Colonic mucosa (tissue), 4 donors: ENCODE results near the gene SRP9. TPM values are rescaled to one million over a fixed set of nuclear protein-coding genes. Genes with fewer than 3 reads are reported as not detected.
"Not testable (repeated sequence)": the region's sequence is repeated elsewhere in the genome, so short reads cannot be mapped to it uniquely, and the experiment has no call there.

ENCODE experiments used
- DNase-seq: peaks from one replicate; pipeline ENCODE4 v3.0.0-alpha.2; 2020
- H3K27ac ChIP-seq: fragments of 200-600 bp; one replicate; pipeline ENCODE4 v1.8.0; 2021
- H3K27me3 ChIP-seq: fragments of 200-600 bp; one replicate; pipeline ENCODE4 v1.8.0; 2021
- H3K36me3 ChIP-seq: fragments of 200-600 bp; one replicate; pipeline ENCODE4 v1.8.0; 2021
- H3K4me1 ChIP-seq: fragments of 200-600 bp; one replicate; pipeline ENCODE4 v1.8.0; 2021; ENCODE audit warnings: mild to moderate bottlenecking
- H3K4me3 ChIP-seq: fragments of 200-600 bp; one replicate; pipeline ENCODE4 v1.8.0; 2021
- H3K9ac ChIP-seq, 2 donors: one replicate each; pipeline ENCODE4 v1.7.0; 2013; ENCODE audit warnings: control low read depth in 2 of 2, low read depth in 2 of 2, low read length in 2 of 2
- H3K9me3 ChIP-seq: fragments of 200-600 bp; one replicate; pipeline ENCODE4 v1.8.0; 2021
- intact Hi-C: fragments of 100-400 bp; cut with DNase I; formaldehyde crosslinking; loops from one replicate; pipeline ENCODE4 v1.14.1; 2022
- total RNA-seq, 2 donors: library from RNA; stranded (reverse); fragmentation: NEBNext Ultra II Directional in 1 of 2; extraction: Animal tissue kit (Norgen Biotek cat#: 25700) in 1 of 2; gene quantifications; one replicate each; pipeline ENCODE4 v1.2.1, GENCODE V29; 2021
- TF ChIP-seq, protein P1 (sequence below): fragments of 200-600 bp; IDR thresholded peaks from one replicate; pipeline ENCODE4 v1.8.0; 2022; ENCODE audit warnings: antibody characterized with exemption, mild to moderate bottlenecking
- donor health status: healthy.
- donor health status: DM: no; HTN: no; CAD: no.
- donor health status: DM: no; HTN: no; CAD: no.

SRP9 gene
- total RNA-seq, 2 donors from 2014 or later: 233 to 264 TPM

DNA sequence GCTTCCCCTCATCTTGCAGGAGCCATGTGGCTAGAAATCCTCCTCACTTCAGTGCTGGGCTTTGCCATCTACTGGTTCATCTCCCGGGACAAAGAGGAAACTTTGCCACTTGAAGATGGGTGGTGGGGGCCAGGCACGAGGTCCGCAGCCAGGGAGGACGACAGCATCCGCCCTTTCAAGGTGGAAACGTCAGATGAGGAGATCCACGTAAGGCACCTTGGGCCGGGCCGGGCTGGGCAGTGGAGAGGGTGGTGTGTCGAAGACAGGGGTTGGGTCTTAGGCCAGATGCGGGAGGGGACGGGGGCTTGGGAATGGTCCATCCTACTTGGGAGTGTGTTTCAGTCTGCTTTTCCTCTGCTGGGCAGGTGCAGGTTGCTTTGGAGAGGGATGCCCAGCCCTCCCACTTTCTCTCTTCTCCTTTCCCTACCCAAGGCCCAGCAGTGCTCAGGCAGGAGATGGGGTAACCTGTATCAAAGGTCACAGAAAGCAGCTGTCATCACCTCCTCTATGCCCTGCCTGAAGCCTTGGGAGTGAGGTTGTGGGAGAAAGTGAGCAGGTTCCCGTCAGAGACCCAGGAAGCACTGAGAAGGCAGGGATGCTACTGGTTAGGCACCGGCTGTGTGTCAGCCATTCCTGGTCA is 51.2 kb downstream of the SRP9 start:
- no peak overlapping the region for H3K27ac ChIP-seq
- no peak for DNase-seq
- intact Hi-C loops: no loop called here

DNA sequence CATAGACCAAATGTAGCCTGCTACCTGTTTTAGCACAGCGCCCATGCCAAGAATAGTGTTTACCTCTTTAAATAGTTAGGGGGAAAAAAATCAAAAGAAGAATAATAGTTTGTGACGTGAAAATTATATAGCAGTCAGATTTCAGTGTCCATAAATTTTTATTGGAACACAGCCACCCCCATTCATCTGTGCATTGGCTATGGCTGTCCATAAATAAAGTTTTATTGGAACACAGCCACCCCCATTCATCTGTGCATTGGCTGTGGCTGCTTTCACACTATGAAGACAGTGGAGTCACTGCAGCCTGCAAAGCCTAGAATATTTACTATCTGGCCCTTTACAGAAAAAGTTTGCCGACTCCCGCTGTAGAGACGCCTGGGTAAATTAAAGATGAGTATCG is 53.2 kb downstream of the SRP9 start:
- H3K4me3 ChIP-seq: no peak overlapping the region
- DNase-seq: no peak
- no peaks in the 10 kb centered on the region for H3K4me1 ChIP-seq
- H3K9me3 ChIP-seq: no peaks in the 10 kb centered on the region
- no peak overlapping the region for H3K9ac ChIP-seq
- H3K27me3 ChIP-seq: no peaks in the 10 kb centered on the region
- no peaks in the 10 kb centered on the region for H3K36me3 ChIP-seq
- intact Hi-C loops: no loop called here
- TF ChIP-seq, protein P1, sequence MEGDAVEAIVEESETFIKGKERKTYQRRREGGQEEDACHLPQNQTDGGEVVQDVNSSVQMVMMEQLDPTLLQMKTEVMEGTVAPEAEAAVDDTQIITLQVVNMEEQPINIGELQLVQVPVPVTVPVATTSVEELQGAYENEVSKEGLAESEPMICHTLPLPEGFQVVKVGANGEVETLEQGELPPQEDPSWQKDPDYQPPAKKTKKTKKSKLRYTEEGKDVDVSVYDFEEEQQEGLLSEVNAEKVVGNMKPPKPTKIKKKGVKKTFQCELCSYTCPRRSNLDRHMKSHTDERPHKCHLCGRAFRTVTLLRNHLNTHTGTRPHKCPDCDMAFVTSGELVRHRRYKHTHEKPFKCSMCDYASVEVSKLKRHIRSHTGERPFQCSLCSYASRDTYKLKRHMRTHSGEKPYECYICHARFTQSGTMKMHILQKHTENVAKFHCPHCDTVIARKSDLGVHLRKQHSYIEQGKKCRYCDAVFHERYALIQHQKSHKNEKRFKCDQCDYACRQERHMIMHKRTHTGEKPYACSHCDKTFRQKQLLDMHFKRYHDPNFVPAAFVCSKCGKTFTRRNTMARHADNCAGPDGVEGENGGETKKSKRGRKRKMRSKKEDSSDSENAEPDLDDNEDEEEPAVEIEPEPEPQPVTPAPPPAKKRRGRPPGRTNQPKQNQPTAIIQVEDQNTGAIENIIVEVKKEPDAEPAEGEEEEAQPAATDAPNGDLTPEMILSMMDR: no peak
- no peak overlapping the region for H3K27ac ChIP-seq

More for the DNA sequence above, 51.2 kb downstream of the SRP9 start:
- no peak overlapping the region for H3K4me3 ChIP-seq
- H3K27me3 ChIP-seq: no peaks in the 10 kb centered on the region
- TF ChIP-seq, protein P1: no peak
- H3K4me1 ChIP-seq: no peaks in the 10 kb centered on the region
- no peak overlapping the region for H3K9ac ChIP-seq
- H3K9me3 ChIP-seq: no peaks in the 10 kb centered on the region
- H3K36me3 ChIP-seq: no peaks in the 10 kb centered on the region

DNA sequence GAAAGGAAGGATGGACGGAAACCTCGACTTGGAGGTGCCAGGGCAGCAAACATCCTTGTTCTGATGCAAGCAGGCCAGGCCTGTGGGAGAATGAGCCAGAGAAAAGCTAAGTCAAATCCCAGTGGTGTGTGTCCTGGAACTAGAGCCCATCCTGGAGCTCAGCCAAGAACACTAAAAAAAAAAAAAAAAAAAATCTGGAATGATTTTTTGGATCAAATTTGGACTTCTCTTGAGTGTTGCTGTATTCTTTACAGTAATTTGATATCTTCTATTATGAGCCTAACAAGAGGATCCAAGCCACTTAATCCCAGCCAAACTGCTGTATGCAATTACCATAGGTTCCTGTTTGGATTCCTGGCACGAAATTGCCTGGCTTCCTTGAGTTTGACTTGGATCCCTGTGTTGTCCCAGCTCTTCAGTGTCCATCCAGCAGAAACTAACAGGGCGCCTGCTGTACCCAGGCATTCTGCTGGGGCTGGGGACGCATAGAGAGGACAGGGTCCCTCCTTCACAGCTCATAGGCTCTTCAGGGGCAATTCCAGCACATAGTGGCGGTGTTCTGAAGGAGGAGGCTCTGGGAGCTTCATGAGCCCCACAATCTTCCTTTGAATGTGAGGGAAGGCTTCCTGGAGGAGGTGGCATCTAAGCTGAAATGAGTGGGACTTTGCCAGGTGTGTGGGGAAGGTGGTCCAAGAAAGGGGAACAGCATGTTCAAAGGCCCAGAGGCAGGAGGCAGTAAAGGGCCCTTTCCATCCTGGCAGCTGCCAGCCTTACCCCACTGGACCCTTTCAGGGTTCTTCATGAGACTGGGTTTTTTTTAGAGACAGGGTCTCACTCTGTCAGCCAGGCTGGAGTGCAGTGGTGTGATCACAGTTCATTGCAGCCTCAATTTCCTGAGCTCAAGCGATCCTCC is 57.0 kb downstream of the SRP9 start:
- Histone ChIP-seq H3K27me3 (no peaks in the 10 kb centered on the region), H3K9me3 (no peaks in the 10 kb centered on the region), H3K9ac (no peak overlapping the region), H3K4me1 (no peaks in the 10 kb centered on the region), H3K27ac (no peak overlapping the region), H3K4me3 (no peak overlapping the region), H3K36me3 (no peaks in the 10 kb centered on the region)
- intact Hi-C loops: no loop called here
- DNase-seq: no peak
- TF ChIP-seq, protein P1: no peak

DNA sequence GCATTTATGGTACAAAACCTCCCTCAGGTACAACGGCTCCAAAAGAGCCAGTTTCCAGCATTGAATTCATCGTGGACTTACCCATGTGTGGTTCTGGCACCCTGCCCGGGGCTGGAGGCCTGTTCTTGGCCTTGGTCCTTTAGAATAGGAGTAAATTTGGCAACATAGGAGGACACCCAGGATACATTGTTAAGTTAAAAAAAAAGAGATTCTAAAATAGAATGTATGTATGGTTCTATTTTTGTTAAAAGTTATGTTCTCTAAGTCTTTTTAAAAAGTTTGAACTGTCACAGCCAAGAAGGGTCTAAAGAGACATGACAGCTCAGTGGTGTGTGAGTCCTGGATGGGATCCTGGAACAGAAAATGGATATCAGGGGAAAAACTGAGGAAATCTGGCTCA is 58.2 kb downstream of the SRP9 start:
- no peak for DNase-seq
- H3K9ac ChIP-seq: no peak overlapping the region

DNA sequence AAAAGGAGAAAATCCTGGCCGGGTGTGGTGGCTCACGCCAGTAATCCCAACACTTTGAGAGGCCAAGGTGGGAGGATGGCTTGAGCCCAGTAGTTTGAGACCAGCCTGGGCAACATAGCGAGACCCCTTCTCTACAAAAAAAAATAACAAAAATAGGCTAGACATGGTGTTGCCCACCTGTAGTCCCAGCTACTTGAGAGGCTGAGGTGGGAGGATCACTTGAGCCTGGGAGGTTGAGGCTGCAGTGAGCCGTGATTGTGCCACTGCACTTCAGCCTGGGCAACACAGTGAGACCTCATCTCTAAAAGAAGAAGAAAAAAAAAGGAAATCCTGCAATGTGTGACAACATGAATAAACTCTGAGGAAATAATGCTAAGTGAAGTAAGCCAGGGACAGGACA is 58.7 kb downstream of the SRP9 start:
- DNase-seq, H3K9me3 ChIP-seq, H3K4me3 ChIP-seq, intact Hi-C loops, H3K4me1 ChIP-seq, H3K9ac ChIP-seq, H3K27me3 ChIP-seq, H3K27ac ChIP-seq, H3K36me3 ChIP-seq: not testable (repeated sequence)

More for the DNA sequence above, 58.2 kb downstream of the SRP9 start:
- TF ChIP-seq, protein P1: no peak
- Histone ChIP-seq H3K9me3 (no peaks in the 10 kb centered on the region), H3K27ac (no peak overlapping the region), H3K36me3 (no peaks in the 10 kb centered on the region), H3K27me3 (no peaks in the 10 kb centered on the region), H3K4me3 (no peak overlapping the region), H3K4me1 (no peaks in the 10 kb centered on the region)
- intact Hi-C loops: no loop called here

DNA sequence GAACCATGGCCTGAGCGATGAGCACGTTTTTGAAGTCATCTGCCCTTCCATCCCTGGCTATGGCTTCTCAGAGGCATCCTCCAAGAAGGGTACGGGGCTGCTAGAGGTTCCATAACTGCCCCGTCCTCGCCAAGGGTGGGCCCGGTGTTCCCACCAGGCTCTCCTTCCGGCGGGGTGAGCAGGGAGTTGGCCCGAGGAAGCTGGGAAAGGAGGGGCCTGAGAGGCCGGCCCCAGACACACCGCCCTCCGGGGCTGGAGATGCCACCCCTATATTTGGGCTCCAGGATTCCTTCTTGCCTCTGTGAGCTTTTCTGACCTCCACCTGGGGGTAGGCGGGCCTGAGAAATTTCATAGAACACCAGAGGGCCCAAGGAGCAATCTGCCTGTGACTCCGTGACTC is 61.2 kb downstream of the SRP9 start:
- Histone ChIP-seq H3K9me3 (no peaks in the 10 kb centered on the region), H3K27me3 (no peaks in the 10 kb centered on the region), H3K36me3 (no peaks in the 10 kb centered on the region), H3K27ac (no peak overlapping the region), H3K4me3 (no peak overlapping the region), H3K4me1 (no peaks in the 10 kb centered on the region), H3K9ac (no peak overlapping the region)
- DNase-seq: no peak
- intact Hi-C loops: no loop called here
- TF ChIP-seq, protein P1: no peak
